Measurements from ENCODE around the gene KL. TPM values are rescaled to one million over a fixed set of nuclear protein-coding genes. Genes with fewer than 3 reads are reported as not detected.
A peak's percentile ranks its signal among the peaks of the same experiment; 100 is the strongest.

KL gene
- total RNA-seq, 1 donor from 2014 or later: not detected

DNA sequence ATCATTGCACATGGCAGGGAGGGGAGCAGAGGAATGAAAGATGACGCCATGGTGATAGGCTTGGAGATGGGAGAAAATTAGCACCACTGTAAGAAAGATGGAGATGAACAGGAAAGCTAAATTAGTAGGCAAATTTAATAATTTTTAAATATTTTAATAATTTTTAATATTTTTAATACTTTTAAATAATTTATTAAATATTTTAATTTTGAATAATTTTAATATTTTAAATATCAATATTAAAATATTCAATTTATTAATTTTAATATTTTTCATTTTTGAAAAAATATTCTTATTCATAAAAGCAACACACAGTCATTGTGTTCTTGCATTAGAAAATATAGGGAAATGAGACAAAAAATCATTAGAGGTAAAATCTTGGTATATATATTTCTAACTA, 15.9 kb upstream of the KL start:
- Histone ChIP-seq H3K4me1 (peaks cover 6% of the 10 kb centered on the region), H3F3A (ENCODE audit: low read depth) (no peaks in the 10 kb centered on the region), H3K9me3 (ENCODE audit: low read depth) (no peaks in the 10 kb centered on the region), H3K4me3 (no peak overlapping the region), H3K9ac (no peak overlapping the region), H3K36me3 (no peaks in the 10 kb centered on the region), H2AFZ (replicated peaks) (no peak overlapping the region), H3K4me2 (no peak overlapping the region), H4K20me1 (ENCODE audit: low read depth) (no peaks in the 10 kb centered on the region), H3K27ac (no peak overlapping the region), H3K79me2 (ENCODE audit: low read depth) (no peaks in the 10 kb centered on the region), H3K27me3 (no peaks in the 10 kb centered on the region)
- H3K27me3 Mint-ChIP-seq (ENCODE audit: insufficient read depth, low read depth): no peaks in the 10 kb centered on the region
- H3K9me3 Mint-ChIP-seq: peaks cover 2% of the 10 kb centered on the region
- H3K36me3 Mint-ChIP-seq: no peaks in the 10 kb centered on the region
- no peak for DNase-seq (ENCODE audit: low spot score)
- TF ChIP-seq, protein P1, sequence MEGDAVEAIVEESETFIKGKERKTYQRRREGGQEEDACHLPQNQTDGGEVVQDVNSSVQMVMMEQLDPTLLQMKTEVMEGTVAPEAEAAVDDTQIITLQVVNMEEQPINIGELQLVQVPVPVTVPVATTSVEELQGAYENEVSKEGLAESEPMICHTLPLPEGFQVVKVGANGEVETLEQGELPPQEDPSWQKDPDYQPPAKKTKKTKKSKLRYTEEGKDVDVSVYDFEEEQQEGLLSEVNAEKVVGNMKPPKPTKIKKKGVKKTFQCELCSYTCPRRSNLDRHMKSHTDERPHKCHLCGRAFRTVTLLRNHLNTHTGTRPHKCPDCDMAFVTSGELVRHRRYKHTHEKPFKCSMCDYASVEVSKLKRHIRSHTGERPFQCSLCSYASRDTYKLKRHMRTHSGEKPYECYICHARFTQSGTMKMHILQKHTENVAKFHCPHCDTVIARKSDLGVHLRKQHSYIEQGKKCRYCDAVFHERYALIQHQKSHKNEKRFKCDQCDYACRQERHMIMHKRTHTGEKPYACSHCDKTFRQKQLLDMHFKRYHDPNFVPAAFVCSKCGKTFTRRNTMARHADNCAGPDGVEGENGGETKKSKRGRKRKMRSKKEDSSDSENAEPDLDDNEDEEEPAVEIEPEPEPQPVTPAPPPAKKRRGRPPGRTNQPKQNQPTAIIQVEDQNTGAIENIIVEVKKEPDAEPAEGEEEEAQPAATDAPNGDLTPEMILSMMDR (IDR thresholded peaks at IDR 0.05): no peak
- no peak overlapping the region for H3K27ac Mint-ChIP-seq
- no peak overlapping the region for H3K4me3 Mint-ChIP-seq
- peaks cover 15% of the 10 kb centered on the region for H3K4me1 Mint-ChIP-seq

DNA sequence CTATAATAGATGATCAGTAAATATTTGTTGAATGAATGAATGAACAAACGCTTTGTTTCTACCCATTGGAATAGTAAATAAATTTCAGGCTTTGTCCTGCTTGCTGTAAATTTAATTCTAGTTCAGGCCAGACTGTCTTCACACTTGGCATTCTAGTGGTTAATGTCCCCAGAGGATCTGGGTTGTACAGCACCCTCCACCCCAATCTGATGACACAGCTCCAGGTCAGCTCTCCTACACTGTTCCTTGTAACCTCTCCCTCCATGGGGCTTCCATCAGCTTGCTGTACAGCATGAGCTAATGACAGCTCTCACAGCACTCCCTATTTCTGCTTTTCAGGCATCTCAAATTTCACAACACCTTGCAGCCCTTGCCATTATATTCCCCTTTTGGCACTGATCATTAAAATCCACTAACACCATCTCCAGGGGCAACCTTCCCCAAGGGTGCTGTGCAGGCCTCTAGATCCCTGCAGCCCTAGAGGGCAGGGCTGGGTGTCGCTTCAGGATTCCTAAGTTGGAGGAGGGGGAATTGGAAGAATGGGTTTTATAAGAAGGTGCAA, 12.7 kb upstream of the KL start:
- Histone ChIP-seq H3K9ac (no peak overlapping the region), H3K9me3 (ENCODE audit: low read depth) (peaks cover 13% of the 10 kb centered on the region), H3K4me2 (no peak overlapping the region), H4K20me1 (ENCODE audit: low read depth) (no peaks in the 10 kb centered on the region), H3K79me2 (ENCODE audit: low read depth) (no peaks in the 10 kb centered on the region), H3K36me3 (no peaks in the 10 kb centered on the region), H3K27ac (no peak overlapping the region), H2AFZ (replicated peaks) (no peak overlapping the region), H3K4me3 (no peak overlapping the region), H3K27me3 (no peaks in the 10 kb centered on the region), H3F3A (ENCODE audit: low read depth) (peaks cover 13% of the 10 kb centered on the region), H3K4me1 (peaks cover 23% of the 10 kb centered on the region)
- TF ChIP-seq, protein P1 (IDR thresholded peaks at IDR 0.05): no peak
- TF ChIP-seq EZH2phosphoT487 (IDR thresholded peaks at IDR 0.05) (no peak), EZH2 (IDR thresholded peaks at IDR 0.05) (no peak)
- no peak for DNase-seq (ENCODE audit: low spot score)
- Mint-ChIP-seq H3K4me3 (no peak overlapping the region), H3K4me1 (peaks cover 34% of the 10 kb centered on the region), H3K27me3 (ENCODE audit: insufficient read depth, low read depth) (no peaks in the 10 kb centered on the region), H3K36me3 (no peaks in the 10 kb centered on the region), H3K27ac (peak overlapping the region; percentile 75), H3K9me3 (peaks cover 15% of the 10 kb centered on the region)

DNA sequence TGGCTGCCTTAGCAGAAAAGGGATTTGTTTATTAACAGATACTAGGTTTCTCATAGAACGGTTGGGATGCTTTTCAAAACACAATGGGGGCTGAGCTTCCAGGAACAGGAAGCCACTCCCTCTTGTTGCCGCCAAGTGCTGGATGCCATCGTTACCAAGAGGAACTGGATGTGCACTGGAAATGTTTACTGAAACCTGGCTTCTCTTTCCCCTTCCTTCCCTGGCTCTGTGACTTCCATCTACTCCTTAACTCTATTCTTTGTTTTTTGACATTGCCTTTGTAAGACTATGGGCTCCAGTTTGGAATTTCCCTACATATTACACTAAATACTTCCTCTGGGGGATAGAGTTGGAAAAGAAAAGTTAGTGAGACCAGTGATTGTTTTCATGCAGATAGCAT, 11.7 kb upstream of the KL start:
- H3K4me3 ChIP-seq: no peak overlapping the region
- H3K27ac ChIP-seq: no peak overlapping the region
- Mint-ChIP-seq H3K27ac (no peak overlapping the region), H3K27me3 (ENCODE audit: insufficient read depth, low read depth) (no peaks in the 10 kb centered on the region), H3K4me1 (peaks cover 34% of the 10 kb centered on the region), H3K36me3 (peaks cover 8% of the 10 kb centered on the region), H3K4me3 (no peak overlapping the region), H3K9me3 (peaks cover 24% of the 10 kb centered on the region)
- no peak for DNase-seq (ENCODE audit: low spot score)
- no peak overlapping the region for H3K4me2 ChIP-seq
- peak overlapping the region; percentile 14 for H2AFZ ChIP-seq (replicated peaks)
- H3K9me3 ChIP-seq (ENCODE audit: low read depth): peaks cover 15% of the 10 kb centered on the region
- peaks cover 23% of the 10 kb centered on the region for H3K4me1 ChIP-seq
- TF ChIP-seq, protein P1 (IDR thresholded peaks at IDR 0.05): no peak
- no peaks in the 10 kb centered on the region for H3K36me3 ChIP-seq
- H3K79me2 ChIP-seq (ENCODE audit: low read depth): no peaks in the 10 kb centered on the region
- no peak overlapping the region for H3K9ac ChIP-seq
- peaks cover 13% of the 10 kb centered on the region for H3F3A ChIP-seq (ENCODE audit: low read depth)
- no peaks in the 10 kb centered on the region for H3K27me3 ChIP-seq
- no peaks in the 10 kb centered on the region for H4K20me1 ChIP-seq (ENCODE audit: low read depth)
